NCI-H345 treated with DMSO at 0.1 percent for 48 hours (cell line): ENCODE measurements around the gene SUGP1.
A peak's percentile ranks its signal among the peaks of the same experiment; 100 is the strongest.

ENCODE experiments used
- DNase-seq: peaks from one replicate; lab custom pipeline; 2025; ENCODE audit not compliant: unreplicated experiment; lab: John Stamatoyannopoulos, UW

Gene SUGP1

DNA sequence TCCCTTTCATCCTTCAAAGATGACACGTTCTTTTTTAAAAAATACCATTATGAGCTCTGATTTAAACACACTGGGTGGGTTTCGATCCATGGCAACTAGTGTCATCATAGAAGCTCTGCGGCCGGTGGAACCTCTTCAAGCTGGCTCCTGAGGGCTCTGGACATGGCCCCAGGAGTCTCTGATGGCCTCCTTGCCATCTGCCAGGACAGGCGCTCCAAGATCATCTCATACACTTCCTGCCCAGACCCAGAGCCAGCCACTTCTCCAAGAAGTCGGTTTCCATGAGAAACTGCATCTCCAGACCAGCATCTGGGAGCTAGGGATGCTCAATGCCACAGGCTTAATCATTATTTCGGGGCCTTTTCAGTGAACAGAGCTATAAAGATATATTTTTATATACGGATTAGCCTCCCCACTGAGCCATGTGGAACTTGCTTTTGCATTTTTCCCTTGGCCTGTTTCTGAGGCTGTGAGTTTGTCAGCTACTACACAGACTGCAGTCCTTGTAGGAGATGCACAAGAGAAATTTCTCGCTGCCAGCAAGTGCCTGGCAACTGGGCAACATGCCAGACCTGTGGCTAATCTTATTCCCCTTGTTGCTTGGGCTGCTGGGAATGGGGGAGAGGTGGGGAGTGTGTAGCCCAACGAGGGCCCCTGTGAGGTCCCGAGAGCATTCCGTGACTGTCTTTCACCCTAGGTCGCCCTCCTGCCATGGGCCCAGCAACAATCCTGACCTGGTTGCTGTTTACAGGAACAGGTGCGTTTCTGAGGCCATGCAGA is 15.9 kb downstream of the SUGP1 start:
- DNase-seq, result no peak

DNA sequence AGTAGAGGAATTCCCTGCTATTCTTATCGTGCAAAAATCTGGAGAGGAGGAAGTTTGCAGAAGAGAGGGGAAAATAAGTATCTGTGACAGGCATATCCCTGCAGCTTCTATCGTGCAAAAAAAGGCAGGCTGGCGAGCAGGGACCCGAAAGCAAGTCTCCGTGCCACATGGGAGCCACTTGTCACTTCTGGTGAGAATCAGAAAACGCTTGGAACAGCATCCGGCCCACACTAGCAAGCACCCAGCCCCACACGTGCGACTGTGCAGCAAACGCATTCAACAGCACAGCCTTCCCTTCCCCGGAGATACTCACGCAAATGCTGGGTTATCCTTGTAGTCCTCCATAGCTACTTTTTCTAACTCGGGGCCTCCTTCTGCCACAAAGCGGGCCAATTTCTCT is 16.9 kb downstream of the SUGP1 start:
- no peak for DNase-seq

DNA sequence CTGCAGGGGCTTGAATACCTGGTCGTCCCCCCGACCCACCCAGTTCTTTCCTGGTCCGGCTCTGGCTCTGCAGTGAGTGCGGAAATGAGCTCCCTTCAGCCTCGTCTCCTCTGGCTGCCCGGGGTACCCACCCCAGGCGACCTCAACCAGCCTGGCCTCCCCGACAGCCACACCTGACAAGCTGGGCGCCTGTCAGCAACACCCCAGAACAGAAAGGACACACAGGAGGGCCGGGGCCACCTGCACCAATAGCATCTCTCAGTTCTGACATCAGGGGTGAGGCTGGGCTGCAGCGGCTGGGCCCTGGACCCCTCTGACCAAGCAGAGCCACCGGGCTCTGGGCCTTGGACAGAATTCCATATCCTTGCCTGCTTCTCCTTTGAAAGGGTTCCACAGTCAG is 19.7 kb downstream of the SUGP1 start:
- no peak for DNase-seq

DNA sequence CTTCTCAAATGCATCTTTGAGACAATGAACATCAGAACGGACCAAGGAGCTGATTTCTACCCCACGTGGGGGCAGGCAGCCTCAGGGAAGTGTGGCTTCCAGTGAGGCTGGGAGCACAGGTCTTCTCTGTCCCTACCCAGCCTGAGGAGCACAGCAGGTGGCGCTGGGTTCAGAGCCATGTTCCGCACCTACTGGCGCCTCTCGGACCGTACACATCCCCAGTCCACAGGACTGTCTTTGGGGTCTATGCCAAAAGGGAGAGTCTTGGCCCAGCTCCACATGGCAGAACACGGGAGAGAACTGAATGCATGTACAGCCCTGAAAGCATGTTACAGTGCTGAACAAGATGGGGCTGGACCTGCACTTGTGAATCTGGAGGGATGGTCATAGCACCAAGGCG is 22.6 kb downstream of the SUGP1 start:
- DNase-seq, result no peak

DNA sequence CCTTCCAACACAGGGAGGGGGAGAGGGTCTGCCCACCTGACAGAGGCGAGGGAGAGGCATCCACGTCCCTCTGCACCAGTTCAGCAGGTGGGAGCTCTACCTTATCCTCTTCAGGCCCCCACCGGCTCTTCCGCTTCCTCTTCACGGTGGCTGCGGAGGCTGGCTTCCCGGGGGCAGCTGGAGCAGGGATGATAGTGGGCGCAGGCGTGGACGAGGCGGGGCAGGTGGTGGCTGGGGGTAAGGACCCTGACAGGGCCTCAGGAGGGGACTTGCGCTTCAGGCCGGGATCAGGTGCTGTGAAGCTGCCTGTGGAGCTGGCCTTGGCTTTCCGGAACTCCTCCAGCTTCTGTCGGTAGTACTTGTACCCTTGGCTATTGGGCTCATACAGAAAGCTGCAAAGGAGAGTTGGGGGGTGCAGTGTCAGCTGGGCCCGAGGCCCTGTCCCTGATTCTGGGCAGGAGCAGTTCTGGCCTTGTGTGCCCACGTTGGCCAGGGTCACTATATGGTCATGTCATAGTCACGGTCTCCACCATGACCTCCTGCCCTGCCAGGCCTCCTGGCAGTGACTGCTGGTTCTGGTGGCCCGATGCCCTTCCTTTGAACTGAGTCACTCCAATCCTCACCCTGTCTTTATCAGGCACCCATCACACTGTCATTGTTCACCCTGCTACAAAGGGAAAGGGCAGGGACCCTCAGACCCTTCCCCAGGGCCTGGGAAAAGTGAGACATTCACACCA is 23.2 kb downstream of the SUGP1 start:
- DNase-seq, result no peak

DNA sequence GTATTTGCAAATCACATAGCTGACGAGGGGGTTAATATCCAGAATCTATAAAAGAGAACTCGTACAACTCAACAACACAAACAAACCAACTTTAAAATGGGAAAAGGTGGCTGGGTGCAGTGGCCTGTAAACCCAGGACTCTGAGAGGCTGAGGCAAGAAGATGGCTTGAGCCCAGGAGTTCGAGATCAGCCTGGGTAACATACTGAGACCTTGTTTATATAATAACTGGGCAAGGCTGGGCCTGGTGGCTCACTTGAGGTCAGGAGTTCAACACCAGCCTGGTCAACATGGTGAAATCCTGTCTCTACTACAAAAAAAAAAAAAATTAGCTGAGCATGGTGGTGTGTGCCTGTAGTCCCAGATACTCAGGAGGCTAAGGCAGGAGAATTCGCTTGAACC is 25.4 kb downstream of the SUGP1 start:
- no peak for DNase-seq

DNA sequence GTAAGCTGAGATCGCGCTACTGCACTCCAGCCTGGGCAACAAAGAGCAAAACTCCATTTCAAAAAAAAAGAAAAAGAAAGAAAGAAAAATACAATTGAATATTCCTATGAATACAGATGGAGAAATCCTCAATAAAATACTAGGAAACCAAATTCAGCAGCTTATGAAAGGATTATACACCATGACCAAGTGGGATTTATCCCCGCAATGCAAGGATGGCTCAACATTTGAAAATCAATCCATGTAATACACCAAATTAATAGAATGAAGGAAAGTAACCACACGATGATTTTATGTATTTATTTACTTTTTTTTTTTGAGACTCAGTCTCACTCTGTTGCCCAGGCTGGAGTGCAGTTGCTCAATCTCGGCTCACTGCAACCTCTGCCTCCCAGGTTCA is 27.7 kb downstream of the SUGP1 start:
- DNase-seq, result no peak

DNA sequence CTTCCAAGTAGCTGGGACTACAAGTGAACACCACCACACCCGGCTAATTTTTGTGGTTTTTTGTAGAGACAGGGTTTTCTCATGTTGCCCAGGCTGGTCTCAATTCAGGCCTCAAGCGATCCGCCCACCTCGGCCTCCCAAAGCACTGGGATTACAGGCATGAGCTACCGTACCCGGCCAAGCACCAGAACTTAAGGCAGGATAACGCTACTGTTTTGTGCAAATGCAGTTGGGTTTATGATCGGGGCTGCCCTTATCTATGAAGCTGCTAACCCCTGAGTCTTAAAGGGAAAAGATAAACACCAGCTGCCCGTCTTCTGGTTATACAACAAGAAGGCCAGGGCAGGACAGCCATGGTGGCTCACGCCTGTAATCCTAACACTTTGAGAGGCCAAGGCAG is 34.6 kb downstream of the SUGP1 start:
- DNase-seq, result no peak

DNA sequence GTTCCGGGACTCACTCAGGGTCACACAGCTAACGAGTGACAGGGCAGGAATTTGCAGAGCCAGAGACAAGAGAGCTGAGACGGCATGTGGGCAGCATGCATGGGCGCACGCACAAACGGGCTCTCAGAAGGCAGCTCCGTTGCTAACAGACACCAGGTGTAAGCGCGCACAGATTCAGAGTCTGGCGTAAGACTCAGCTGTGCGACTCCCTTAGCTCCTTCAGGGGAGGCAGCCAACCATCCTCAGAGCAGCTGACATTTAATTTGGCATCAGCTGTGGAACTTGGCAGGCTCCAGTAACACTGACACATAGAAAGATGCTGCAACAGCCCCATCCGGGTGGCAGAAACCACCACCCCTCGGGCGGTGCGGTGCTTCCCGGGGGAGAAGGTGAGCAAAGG is 39.7 kb downstream of the SUGP1 start:
- DNase-seq, result no peak

DNA sequence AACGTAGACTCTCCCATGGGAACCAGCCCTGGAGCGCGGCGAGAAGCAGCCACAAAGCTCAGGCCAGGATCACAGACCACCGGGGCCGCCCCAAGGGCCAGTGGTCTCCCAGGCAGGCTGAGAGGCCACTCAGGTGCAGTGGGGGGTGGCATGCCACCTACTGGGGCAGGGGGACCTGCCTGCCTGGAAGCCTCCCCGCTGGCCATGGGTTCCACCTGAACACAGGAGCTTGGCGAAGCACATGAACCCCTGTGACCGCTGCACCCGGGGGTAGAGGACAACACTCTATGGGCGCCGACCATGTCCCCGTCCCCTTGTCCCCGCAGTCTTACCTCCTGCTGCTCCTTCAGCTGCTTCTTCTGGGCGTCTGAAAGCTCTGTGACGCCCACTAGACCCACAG is 40.5 kb downstream of the SUGP1 start:
- no peak for DNase-seq

DNA sequence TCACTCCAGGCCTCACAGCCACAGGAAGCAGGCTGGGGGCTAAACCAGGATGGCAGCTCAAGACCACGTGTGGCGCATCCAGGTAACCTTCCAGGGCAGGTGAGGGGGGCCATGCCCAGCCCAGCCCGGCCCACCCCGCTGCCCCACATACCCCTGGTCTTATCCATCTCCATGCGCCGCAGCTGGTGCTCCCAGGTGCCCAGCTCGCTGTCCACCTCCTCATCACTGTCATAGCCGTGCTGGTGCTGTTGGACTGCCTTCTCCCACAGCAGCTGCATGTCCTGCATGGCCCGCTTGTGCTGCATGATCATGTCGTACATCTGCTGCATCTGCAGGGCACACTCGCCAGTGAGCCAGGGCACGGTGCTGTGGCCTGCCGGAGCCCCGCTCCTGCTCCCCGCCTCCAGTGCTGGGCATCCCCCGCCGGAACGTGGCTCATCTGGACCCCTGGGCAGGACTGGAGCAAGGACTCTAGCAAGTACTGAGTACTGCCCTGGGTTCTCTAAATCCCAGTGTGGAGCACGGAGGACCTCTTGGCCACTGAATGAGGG is 41.2 kb downstream of the SUGP1 start:
- no peak for DNase-seq

DNA sequence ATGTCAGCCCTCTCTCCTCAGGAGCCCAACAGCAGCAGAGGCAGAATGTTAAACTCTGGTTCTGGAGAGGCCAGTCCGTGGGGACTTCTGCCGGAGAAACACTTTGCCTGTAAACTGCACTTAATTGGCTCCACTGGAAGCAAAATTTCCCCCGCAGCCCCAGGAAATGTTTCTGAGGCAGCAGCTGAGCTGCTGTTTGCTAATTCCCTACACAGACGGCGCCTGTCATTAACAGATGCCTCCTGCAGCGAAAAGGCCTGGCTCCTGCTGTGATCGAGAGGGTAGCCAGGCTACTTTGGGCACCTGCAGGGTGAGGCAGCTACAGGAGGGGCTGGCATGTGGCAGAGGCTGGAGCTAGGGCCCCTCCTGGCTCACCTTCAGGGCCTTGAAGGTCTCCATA is 42.0 kb downstream of the SUGP1 start:
- peak; percentile 66 for DNase-seq

DNA sequence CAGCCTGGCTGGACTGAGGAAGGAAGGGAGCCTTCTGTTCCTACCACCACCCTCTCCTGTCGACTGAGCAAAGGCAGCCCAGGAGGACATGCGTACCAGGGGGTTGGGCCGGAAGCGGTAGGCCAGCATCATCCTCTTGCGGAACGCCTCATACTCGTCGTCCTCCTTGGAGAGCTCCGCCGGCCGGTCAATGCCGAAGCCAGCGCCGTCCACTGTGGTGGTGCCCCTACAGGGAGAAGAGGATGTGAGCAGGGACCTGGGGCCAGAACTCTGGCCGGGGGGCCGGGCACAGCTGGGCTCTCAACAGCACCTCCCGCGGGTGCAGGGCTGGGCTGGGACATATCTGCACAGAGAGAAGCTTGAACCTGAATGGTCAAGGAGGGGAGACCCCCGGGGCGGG is 43.5 kb downstream of the SUGP1 start:
- no peak for DNase-seq

DNA sequence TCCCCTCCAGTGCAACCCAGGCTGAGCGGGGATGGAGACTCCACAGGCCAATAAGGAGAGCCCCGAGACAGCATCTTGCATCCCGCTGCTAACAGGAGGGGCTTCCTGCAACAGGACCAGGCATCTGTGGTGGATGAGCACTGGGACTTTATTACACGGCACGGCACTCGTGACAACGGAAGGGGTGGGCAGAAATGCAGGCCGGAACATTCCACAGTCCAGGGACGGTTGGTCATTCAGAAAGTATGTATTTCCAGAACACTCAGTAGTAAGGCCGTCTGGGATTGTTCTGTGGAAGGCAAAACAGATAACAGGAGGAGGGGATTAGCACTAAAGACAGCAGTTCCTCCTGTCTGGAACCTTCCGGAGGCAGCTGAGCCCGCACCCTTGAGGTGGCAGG is 43.9 kb downstream of the SUGP1 start:
- DNase-seq, result no peak

DNA sequence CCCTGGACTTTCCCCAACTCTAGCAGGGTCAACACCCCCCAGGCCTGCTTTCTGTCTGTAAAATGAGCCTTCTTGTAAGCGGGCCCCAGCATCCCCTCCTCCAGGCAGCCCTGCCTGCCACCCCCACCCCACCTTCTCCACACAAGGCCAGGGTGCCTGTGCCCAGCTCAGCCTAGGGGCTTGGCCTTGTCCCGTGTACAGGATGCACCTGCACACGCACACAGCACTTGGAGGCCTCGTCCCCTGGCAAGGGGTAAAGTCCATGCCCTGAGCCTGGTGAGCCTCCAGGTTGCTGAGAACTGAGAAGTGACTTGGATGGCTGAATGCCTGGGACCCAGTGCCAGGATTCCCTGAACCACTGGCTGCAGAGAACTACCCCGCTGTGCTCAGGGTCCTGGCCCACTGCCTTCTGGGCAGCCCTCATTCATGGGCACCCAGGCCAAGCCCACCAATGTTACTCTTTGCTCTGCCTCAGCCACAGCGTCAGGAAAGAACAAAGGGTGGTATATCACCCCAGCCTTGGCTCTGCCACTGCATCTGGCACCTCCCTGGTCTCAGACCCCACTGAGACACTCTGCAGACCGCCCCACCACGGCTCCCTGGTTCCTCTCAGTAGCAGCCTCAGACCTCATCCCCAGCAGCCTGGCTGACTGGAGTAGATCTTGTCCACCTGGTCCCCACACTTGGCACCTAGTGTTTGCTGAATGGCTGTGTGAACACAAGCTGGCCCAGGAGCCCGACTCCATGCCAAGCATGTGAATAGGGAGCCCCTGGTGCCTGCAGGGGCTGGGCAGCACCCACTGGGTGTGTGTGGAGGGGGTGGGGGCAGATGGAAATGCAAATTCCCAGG is 45.4 kb downstream of the SUGP1 start:
- no peak for DNase-seq

DNA sequence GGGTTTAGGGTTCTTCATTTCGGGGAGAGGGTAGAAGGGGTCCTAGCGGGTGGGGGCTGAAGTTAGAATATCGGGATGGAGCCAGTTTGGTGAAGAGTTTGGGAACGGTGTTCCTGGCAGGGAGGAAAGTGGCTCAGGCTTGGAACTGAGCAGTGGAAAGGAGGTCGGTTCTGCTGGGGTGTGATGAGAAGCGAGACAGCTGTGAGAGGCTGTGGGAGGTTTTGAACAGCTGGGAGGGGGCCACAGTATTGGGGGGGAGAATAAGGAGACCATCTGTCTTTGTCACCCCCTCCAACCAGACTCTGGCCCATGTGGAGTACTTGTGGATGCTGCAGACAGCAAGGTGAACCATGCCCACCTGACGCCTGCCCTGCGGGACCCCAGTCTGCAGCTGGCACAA is 46.2 kb downstream of the SUGP1 start:
- DNase-seq, result no peak

DNA sequence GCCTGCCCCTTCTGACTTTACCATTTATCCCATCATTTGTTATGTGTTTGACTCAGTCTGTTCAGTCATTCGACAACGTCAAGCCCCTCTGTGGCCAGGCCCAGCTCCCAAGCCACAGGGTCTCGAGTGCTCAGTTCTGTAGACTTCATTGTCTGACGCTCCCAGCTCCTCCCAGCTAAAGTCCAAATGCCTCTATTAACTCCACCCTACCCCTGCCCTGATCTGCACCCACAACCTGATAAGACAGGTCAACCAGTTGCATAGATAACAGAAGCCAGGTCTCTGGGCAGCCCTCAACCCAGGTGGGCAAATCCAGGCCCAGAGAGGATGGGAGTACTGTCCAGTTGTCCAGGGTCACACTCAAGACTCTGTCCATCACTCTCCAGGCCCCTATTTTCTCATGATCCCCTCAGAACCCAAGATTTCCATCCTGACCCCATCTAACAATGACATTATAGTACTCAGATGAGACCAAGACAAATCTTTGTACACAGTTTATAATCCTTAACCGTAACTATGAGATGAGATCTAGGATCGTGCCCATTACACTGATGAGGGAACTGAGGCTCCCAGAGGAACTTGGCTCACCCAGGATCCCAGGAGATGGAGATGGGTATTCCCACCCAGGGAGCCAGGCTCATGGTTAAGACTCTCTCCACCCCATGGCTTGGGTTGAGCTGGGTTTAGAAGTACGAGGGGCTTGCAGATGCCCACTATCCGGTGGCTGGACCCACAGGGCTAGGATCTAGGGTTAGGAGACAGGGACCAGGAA is 48.3 kb downstream of the SUGP1 start:
- DNase-seq, result no peak

DNA sequence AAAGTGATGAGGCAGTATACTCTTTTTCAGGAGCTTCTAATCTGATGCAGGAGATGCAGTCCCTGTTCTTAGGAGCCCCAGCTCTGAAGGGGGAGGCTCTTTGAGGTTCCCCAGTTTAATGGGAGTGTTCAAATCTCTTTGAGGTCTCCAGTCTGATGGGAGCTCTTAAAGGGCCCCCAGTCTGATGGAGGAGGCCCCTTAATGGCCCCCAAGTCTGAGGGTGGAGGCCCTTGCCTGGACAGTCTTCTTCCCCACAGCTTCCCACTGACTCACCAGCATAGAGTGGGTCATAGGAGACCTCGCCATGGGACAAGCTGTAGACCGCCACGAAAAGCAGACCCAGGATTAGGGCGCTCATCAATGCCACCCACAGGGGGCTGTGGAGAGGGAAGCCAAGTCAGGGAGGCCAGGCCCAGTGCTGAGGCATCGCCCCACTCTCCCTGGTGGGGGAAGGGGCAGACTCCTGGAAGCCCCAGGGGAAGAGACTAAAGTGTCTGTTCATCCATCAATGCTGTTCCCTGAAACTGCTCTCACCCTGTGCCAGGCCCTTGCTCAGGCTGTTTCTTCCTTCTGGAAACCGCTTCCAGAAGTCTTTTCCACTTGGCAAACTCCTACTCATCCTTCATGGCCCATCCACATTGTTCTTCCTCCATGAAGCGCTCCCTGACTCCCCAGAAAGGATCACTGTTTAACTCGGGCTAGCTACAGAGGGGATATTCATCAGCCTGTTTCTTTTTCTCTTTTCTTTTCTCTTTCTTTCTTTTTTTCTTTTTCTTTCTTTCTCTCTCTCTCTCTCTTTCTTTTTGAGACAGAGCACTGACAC is 49.3 kb downstream of the SUGP1 start:
- DNase-seq, result no peak

DNA sequence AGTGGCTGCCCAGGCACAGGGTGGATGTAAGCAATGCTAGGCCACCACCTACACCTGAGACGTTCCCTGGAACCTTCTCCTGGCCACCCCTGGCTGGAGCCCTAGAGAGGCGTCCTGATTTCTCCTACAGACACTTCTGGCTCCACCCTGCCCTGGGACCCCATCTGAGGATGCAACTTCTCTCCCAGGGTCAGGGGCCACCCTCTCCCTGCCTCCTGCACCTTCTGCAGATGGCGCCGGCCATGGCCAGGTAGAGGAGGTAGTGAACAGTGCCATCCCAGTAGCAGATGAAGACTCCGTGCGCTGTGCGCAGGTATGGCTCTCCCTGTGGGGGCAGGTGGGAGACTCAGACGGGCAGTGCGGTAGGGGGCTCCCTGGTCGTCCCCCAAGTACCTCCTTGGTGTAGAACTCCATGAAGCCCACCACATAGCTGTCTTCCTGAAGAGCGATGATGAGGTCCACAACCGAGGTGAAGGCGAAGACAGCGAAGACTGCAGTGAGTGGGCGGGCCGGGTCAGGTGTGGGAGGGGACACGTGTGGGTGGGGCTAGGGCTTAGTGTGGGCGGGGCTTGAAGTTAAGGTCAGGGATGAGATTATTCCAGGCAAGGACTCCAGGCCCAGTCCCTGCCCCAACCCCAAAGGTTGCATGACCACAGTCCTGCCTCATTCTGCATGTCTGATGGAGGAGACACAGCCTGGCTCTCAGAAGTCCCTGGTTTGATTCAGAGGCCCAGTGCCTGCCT is 50.2 kb downstream of the SUGP1 start:
- no peak for DNase-seq
